HG02623 (cell line): ENCODE measurements around the gene ARID4A.
"Not testable (repeated sequence)": the region's sequence is repeated elsewhere in the genome, so short reads cannot be mapped to it uniquely, and the experiment has no call there.

ENCODE experiments used
- ATAC-seq: cut with Tn5 transposase; IDR thresholded peaks from one replicate; pipeline ENCODE4 v1.9.1; 2021; ENCODE audit warnings: moderate library complexity; ENCODE audit not compliant: unreplicated experiment

Gene ARID4A

GRCh38 chr14:58298477-58299400 lies at the start of gene ARID4A:
TSS of gene ARID4A (plus strand) at chr14:58298555. CDS start at chr14:58299855, 1,300 bp downstream.
- ATAC-seq: no peak

- ATAC-seq: no peak
These were observed 48.7 kb upstream of the ARID4A start for GRCh38 chr14:58249611-58250010.

GRCh38 chr14:58258156-58258555 lies 40.2 kb upstream of the ARID4A start:
- no peak for ATAC-seq

GRCh38 chr14:58262005-58262404 lies 36.4 kb upstream of the ARID4A start:
- not testable (repeated sequence) for ATAC-seq

GRCh38 chr14:58265401-58265800 lies 33.0 kb upstream of the ARID4A start:
- ATAC-seq: no peak

- no peak for ATAC-seq
These were observed 27.7 kb upstream of the ARID4A start for GRCh38 chr14:58270628-58271027.

- no peak for ATAC-seq
These were observed 25.6 kb upstream of the ARID4A start for GRCh38 chr14:58272588-58273372.

GRCh38 chr14:58274881-58275280 lies 23.5 kb upstream of the ARID4A start:
- ATAC-seq: no peak

GRCh38 chr14:58275527-58276190 lies 22.7 kb upstream of the ARID4A start:
- no peak for ATAC-seq

GRCh38 chr14:58276208-58276607 lies 22.1 kb upstream of the ARID4A start:
- no peak for ATAC-seq

GRCh38 chr14:58278177-58278576 lies 20.2 kb upstream of the ARID4A start:
- ATAC-seq: no peak

GRCh38 chr14:58280954-58281787 lies 17.2 kb upstream of the ARID4A start:
- no peak for ATAC-seq

GRCh38 chr14:58281969-58282368 lies 16.4 kb upstream of the ARID4A start:
- no peak for ATAC-seq

GRCh38 chr14:58282925-58283593 lies 15.3 kb upstream of the ARID4A start:
- ATAC-seq: no peak

- ATAC-seq: no peak
These were observed 14.6 kb upstream of the ARID4A start for GRCh38 chr14:58283730-58284129.

GRCh38 chr14:58285132-58285531 lies 13.2 kb upstream of the ARID4A start:
- no peak for ATAC-seq

- ATAC-seq: no peak
These were observed 10.7 kb upstream of the ARID4A start for GRCh38 chr14:58287607-58288042.

GRCh38 chr14:58288106-58288792 lies 10.1 kb upstream of the ARID4A start:
- ATAC-seq: no peak

GRCh38 chr14:58291646-58292045 lies 6.7 kb upstream of the ARID4A start:
- ATAC-seq: no peak
